ENCODE data around the gene GPM6B.

The GPM6B gene

DNA sequence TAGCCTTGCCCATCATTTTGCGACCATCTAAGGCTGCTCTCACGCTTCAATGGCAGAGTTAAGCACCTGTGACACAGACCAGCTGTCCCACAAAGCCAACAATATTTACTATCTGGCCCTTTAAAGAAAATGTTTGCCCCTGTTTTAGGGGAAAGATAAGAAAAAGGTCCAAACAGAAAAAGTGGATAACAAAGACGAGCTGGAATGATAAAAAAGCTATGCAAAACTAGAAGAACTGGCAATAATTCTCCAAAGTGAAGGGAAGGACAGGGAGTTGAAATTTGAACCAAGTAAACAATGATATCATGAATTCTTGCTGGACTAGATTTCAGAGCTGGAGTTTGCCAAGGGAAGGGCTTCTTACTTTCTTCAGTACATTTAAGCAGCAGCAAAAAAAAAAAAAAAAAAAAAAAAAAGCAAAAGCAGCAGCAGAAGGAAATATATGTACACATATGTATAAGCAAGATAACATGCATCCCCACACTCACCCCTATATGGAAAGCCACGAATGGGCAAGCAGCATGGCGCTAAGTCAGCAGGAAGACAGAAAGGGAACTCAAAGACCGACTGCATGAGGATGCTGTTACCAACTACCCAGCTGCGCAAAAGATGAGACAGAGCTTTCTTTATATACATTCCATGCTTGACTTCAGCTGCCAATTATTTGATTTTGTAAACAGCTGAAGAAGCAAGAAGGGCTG, 94.9 kb downstream of the GPM6B start:
- DNase-seq: no peak

DNA sequence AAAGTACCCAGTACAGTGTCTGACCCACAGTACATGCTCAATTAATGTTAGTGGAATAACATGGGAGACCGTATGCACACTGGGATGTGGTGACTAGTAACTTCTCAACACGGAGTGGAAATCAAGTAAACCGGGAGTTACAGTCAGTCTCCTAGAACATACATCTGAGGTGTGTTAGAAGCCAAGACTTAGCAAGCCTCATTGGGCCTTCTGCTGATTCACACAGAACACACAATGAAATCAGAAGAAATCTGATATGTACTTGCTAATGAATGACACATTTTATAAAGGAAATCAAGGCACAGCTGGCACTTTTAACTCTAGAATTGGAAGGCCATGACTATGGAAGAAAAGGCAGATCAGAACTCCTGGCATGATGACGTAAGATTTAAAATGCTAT, 95.5 kb downstream of the GPM6B start:
- no peak for DNase-seq

Measured in KG1 (cell line).